NT2/D1 (cell line): Measurements from ENCODE around the gene PLOD1.

Experiments used
- SUZ12 ChIP-seq: IDR thresholded peaks from 2 replicates; pipeline ENCODE4 v1.6.1; 2011; ENCODE audit not compliant: insufficient read length, insufficient read depth; ENCODE audit errors: extremely low read depth
- YY1 ChIP-seq: IDR thresholded peaks from 2 replicates; pipeline ENCODE4 v1.6.1; 2011; ENCODE audit not compliant: insufficient read length, insufficient read depth
- ZNF274 ChIP-seq: IDR thresholded peaks from 2 replicates; pipeline ENCODE4 v1.6.1; 2011; ENCODE audit warnings: mild to moderate bottlenecking, low read depth, low read length

- TF ChIP-seq SUZ12 (no peak), ZNF274 (no peak), YY1 (no peak)
Observed at GRCh38 chr1:11989669-11990068, 55.2 kb downstream of the PLOD1 start.
